HCT116 (cell line): Measurements from ENCODE around the gene SRRT. TPM values are rescaled to one million over a fixed set of nuclear protein-coding genes. Genes with fewer than 3 reads are reported as not detected.

ENCODE experiments used
- ATAC-seq: fragments of 200-7000 bp; cut with Tn5 transposase; 2 replicates; pipeline ENCODE4 v1.9.1; 2020; ENCODE audit warnings: mild to moderate bottlenecking, moderate library complexity
- BruUV-seq: library from RNA; stranded (reverse); fragments of 400-500 nt; replicated peaks from 2 replicates; lab custom pipeline; 2021; lab: Mats Ljungman, UMichigan
- CTCF ChIA-PET: fragments of 300-600 bp; sonication (Branson Sonifier 250); formaldehyde crosslinking; loops from one replicate; lab custom pipeline; 2021; ENCODE audit warnings: antibody characterized with exemption; lab: Charles Lee
- POLR2A ChIA-PET: fragments of 300-600, 350-600 bp; sonication (Branson Sonifier 250); formaldehyde crosslinking; loops from one replicate; lab custom pipeline; 2021; ENCODE audit warnings: antibody characterized with exemption; lab: Charles Lee
- RAD21 ChIA-PET, 2 experiments: fragments of 300-600 bp; sonication (Branson Sonifier 250); formaldehyde crosslinking; loops; one replicate each; lab custom pipeline; 2023; ENCODE audit warnings: low total read pairs in 2 of 2; ENCODE audit not compliant: uncharacterized antibody in 2 of 2, unreplicated experiment in 2 of 2, low non-redundant PET in 1 of 2; lab: Charles Lee
- DNase-seq: peaks from one replicate; pipeline ENCODE4 v3.0.0-alpha.2; 2010; ENCODE audit warnings: low read depth, low spot score
- H2AFZ ChIP-seq: fragments of 200-600 bp; shearing (Covaris generic), sonication (generic); 2 replicates; pipeline ENCODE4 v1.6.1; 2017; ENCODE audit warnings: low read depth, mixed run types, mixed read lengths, antibody characterized with exemption, low read length; ENCODE audit not compliant: poor library complexity, severe bottlenecking
- H3K27ac ChIP-seq: 2 replicates; pipeline ENCODE4 v1.5.1; 2012; ENCODE audit warnings: low read depth, low read length
- H3K27me3 ChIP-seq: fragments of 200-600 bp; sonication (generic); 2 replicates; pipeline ENCODE4 v1.6.1; 2016; ENCODE audit warnings: mixed run types, low read length, mixed read lengths; ENCODE audit not compliant: insufficient read depth
- H3K36me3 ChIP-seq, 2 experiments: fragments of 200-500 bp in 1 of 2; fragments of 200-600 bp in 1 of 2; sonication (Bioruptor generic) in 1 of 2; sonication (generic) in 1 of 2; 2 replicates each; pipeline versions ENCODE4 v1.5.1 to v1.6.1; 2014 to 2016; ENCODE audit warnings: low read length in 2 of 2, inconsistent platforms in 1 of 2, mixed read lengths in 1 of 2, mixed run types in 1 of 2; ENCODE audit not compliant: insufficient read depth in 2 of 2, control insufficient read depth in 1 of 2
- H3K4me1 ChIP-seq, 2 experiments: fragments of 200-600 bp in 1 of 2; sonication (generic) in 1 of 2; 2 replicates each; pipeline versions ENCODE4 v1.5.1 to v1.6.1; 2012 to 2017; ENCODE audit warnings: low read length in 2 of 2, inconsistent platforms in 1 of 2, mild to moderate bottlenecking in 1 of 2, mixed read lengths in 1 of 2, mixed run types in 1 of 2, moderate library complexity in 1 of 2; ENCODE audit not compliant: insufficient read depth in 2 of 2, control insufficient read depth in 1 of 2
- H3K4me2 ChIP-seq: fragments of 200-600 bp; sonication (generic); 2 replicates; pipeline ENCODE4 v1.6.1; 2017; ENCODE audit warnings: mixed run types, low read length, mixed read lengths
- H3K4me3 ChIP-seq, 2 experiments: fragments of 200-600 bp in 1 of 2; sonication (generic) in 1 of 2; replicated peaks in 1 of 2; 2 replicates each; pipeline ENCODE4 v1.5.1; 2011 to 2016; ENCODE audit warnings: low read length in 2 of 2, control low read depth in 1 of 2, low read depth in 1 of 2, mild to moderate bottlenecking in 1 of 2, mixed read lengths in 1 of 2, mixed run types in 1 of 2
- H3K79me2 ChIP-seq: fragments of 200-600 bp; sonication (generic); 2 replicates; pipeline ENCODE4 v1.6.1; 2017; ENCODE audit warnings: mild to moderate bottlenecking, mixed run types, low read length, moderate library complexity, mixed read lengths; ENCODE audit not compliant: insufficient read depth
- H3K9ac ChIP-seq: fragments of 200-600 bp; sonication (generic); 2 replicates; pipeline ENCODE4 v1.6.1; 2016; ENCODE audit warnings: low read length, mixed read lengths
- H3K9me2 ChIP-seq: fragments of 200-600 bp; sonication (generic), shearing (Covaris generic); 2 replicates; pipeline ENCODE4 v1.6.1; 2017; ENCODE audit warnings: mixed run types, mild to moderate bottlenecking, moderate library complexity; ENCODE audit not compliant: insufficient read depth
- H3K9me3 ChIP-seq, 2 experiments: fragments of 200-500 bp in 1 of 2; fragments of 200-600 bp in 1 of 2; sonication (Bioruptor generic) in 1 of 2; sonication (generic) in 1 of 2; 2 replicates each; pipeline ENCODE4 v1.6.1; 2014 to 2017; ENCODE audit warnings: low read length in 2 of 2, mixed read lengths in 2 of 2, inconsistent platforms in 1 of 2, low read depth in 1 of 2, mild to moderate bottlenecking in 1 of 2, mixed run types in 1 of 2, moderate library complexity in 1 of 2; ENCODE audit not compliant: control insufficient read depth in 1 of 2, insufficient read depth in 1 of 2
- H4K20me1 ChIP-seq: fragments of 200-600 bp; sonication (generic), shearing (Covaris generic); 2 replicates; pipeline ENCODE4 v1.6.1; 2017; ENCODE audit warnings: mixed run types, mild to moderate bottlenecking, moderate library complexity; ENCODE audit not compliant: insufficient read depth
- CEBPB ChIP-seq: IDR thresholded peaks from 2 replicates; pipeline ENCODE4 v1.6.1; 2012; ENCODE audit warnings: low read depth
- EGR1 ChIP-seq: IDR thresholded peaks from 2 replicates; pipeline ENCODE4 v1.6.1; 2012; ENCODE audit warnings: low read depth
- ELF1 ChIP-seq: IDR thresholded peaks from 2 replicates; pipeline ENCODE4 v1.6.1; 2012; ENCODE audit warnings: low read depth, borderline replicate concordance
- EZH2 ChIP-seq: fragments of 200-600 bp; sonication (generic); IDR thresholded peaks from 2 replicates; pipeline ENCODE4 v1.6.1; 2017; ENCODE audit warnings: antibody characterized with exemption, mixed run types
- JUND ChIP-seq: IDR thresholded peaks from 2 replicates; pipeline ENCODE4 v1.6.1; 2012
- MAX ChIP-seq: IDR thresholded peaks from 2 replicates; pipeline ENCODE4 v1.6.1; 2012
- POLR2AphosphoS5 ChIP-seq: IDR thresholded peaks from 2 replicates; pipeline ENCODE4 v1.6.1; 2011; ENCODE audit warnings: mild to moderate bottlenecking, low read depth, low read length, moderate library complexity
- RAD21 ChIP-seq: IDR thresholded peaks from 2 replicates; pipeline ENCODE4 v1.6.1; 2012; ENCODE audit warnings: low read depth, mild to moderate bottlenecking
- SIN3A ChIP-seq: IDR thresholded peaks from 2 replicates; pipeline ENCODE4 v1.6.1; 2012; ENCODE audit warnings: low read depth
- TCF7L2 ChIP-seq: IDR thresholded peaks from 2 replicates; pipeline ENCODE4 v1.7.0; 2011; ENCODE audit warnings: borderline replicate concordance, inconsistent platforms; ENCODE audit not compliant: insufficient read depth, insufficient read length; ENCODE audit errors: extremely low read depth
- ZBTB33 ChIP-seq: IDR thresholded peaks from 2 replicates; pipeline ENCODE4 v1.6.1; 2011; ENCODE audit warnings: mild to moderate bottlenecking, low read length, moderate library complexity; ENCODE audit not compliant: insufficient replicate concordance; ENCODE audit errors: extremely low read depth
- ZFX ChIP-seq: fragments of 450-650 bp; IDR thresholded peaks from 2 replicates; pipeline ENCODE4 v1.6.1; 2017
- intact Hi-C: fragments of 100-400 bp; cut with micrococcal nuclease; formaldehyde crosslinking; loops from 2 replicates; pipeline ENCODE4 v1.10.0; 2022
- total RNA-seq: library from RNA; stranded (reverse); gene quantifications from one replicate; pipeline ENCODE4 v1.2.1, GENCODE V29; 2021; ENCODE audit not compliant: unreplicated experiment
- TF ChIP-seq, protein P1 (sequence below): IDR thresholded peaks from 2 replicates; pipeline ENCODE4 v1.6.1; 2012

SRRT gene
- total RNA-seq, 1 experiment from 2014 or later: 252 TPM

DNA sequence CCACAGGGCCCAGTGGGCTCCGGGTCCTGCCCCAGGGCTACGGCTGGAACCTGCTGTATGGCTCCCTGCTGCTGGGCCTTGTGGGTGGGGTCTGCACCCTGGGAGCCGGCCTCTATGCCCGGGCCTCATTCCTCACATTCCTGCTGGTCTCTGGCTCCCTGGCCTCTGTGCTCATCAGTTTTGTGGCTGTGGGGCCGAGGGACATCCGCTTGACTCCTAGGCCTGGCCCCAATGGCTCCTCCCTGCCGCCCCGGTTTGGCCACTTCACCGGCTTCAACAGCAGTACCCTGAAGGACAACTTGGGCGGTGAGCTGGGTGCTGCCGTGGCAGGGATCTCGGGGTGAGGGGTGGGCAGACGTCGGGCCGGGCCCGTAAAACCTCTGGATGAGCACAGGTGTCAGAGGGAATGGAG lies 18.0 kb upstream of the SRRT start:
- no peak overlapping the region for H3K9ac ChIP-seq
- no peak overlapping the region for H2AFZ ChIP-seq
- H4K20me1 ChIP-seq: no peaks in the 10 kb centered on the region
- H3K27ac ChIP-seq: no peak overlapping the region
- H3K79me2 ChIP-seq: peaks cover 18% of the 10 kb centered on the region; the same call in 1 of the 2 replicates
- RAD21 ChIA-PET: no interaction called here
- ATAC-seq: no peak
- CTCF ChIA-PET: no interaction called here
- no TSS peak for BruUV-seq
- H3K27me3 ChIP-seq: no peaks in the 10 kb centered on the region
- H3K9me3 ChIP-seq: no peaks in the 10 kb centered on the region
- H3K36me3 ChIP-seq: peaks cover 0 to 13% of the 10 kb centered on the region in 2 experiments; a peak in 2 of 4 replicates
- no peak for DNase-seq
- TF ChIP-seq SIN3A (no peak), CEBPB (no peak), TCF7L2 (no peak), ZBTB33 (no peak), MAX (no peak), ELF1 (no peak), ZFX (no peak), EGR1 (no peak), JUND (no peak)
- H3K4me3 ChIP-seq: no peak overlapping the region
- H3K4me1 ChIP-seq: peaks cover 0 to 8% of the 10 kb centered on the region in 2 experiments; a peak in 1 of 4 replicates
- no peak overlapping the region for H3K4me2 ChIP-seq
- POLR2A ChIA-PET: no interaction called here
- intact Hi-C loops: no loop called here
- H3K9me2 ChIP-seq: no peaks in the 10 kb centered on the region

DNA sequence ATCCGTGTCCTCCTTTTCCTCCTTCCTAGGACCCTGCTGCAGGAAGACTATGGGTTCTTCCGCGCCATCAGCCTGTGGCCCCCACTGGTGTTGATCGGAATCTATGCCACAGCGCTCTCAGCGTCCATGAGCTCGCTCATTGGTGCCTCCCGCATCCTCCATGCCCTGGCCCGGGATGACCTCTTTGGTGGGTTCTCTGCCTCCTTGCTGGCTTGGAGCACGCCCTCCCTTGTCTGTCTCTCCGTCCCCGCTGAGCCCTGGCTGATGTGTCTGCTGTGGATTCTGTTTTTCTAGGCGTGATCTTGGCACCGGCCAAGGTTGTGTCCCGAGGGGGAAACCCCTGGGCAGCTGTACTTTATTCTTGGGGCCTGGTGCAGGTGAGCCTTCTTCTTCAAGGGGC lies 15.0 kb upstream of the SRRT start:
- Histone ChIP-seq H3K4me1 (peaks cover 3 to 5% of the 10 kb centered on the region in 2 experiments; a peak in 2 of 4 replicates), H3K79me2 (peaks cover 2% of the 10 kb centered on the region; the same call in 1 of the 2 replicates), H2AFZ (no peak overlapping the region), H3K9me3 (no peaks in the 10 kb centered on the region), H3K9me2 (no peaks in the 10 kb centered on the region), H3K4me3 (no peak overlapping the region), H3K27ac (no peak overlapping the region), H4K20me1 (no peaks in the 10 kb centered on the region), H3K36me3 (peaks cover 2 to 13% of the 10 kb centered on the region in 2 experiments; a peak in 3 of 4 replicates), H3K27me3 (no peaks in the 10 kb centered on the region), H3K4me2 (no peak overlapping the region), H3K9ac (no peak overlapping the region)
- TF ChIP-seq TCF7L2: no peak
- no peak for TF ChIP-seq POLR2AphosphoS5
- TF ChIP-seq RAD21: no peak
- TF ChIP-seq, protein P1, sequence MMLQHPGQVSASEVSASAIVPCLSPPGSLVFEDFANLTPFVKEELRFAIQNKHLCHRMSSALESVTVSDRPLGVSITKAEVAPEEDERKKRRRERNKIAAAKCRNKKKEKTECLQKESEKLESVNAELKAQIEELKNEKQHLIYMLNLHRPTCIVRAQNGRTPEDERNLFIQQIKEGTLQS: no peak
- TF ChIP-seq MAX: no peak
- TF ChIP-seq ZFX: no peak
- TF ChIP-seq ELF1: no peak
- no peak for TF ChIP-seq EGR1
- no peak for TF ChIP-seq EZH2
- intact Hi-C loops: no loop called here
- peak; percentile 13; the same call in 1 of the 2 replicates for ATAC-seq
- ChIA-PET POLR2A (no interaction called here), CTCF (no interaction called here), RAD21 (no interaction called here)
- no TSS peak for BruUV-seq
- DNase-seq: no peak
